ENCODE results near the gene PANK2.

Gene PANK2

GRCh38 chr20:3922983-3923339 lies 33.8 kb downstream of the PANK2 start:
- POLR2A ChIA-PET: interaction anchor here (0.6 kb wide), 1 partner anchor 20 kb away, joined by 3 read pairs; no protein-coding TSS in a partner anchor

DNA sequence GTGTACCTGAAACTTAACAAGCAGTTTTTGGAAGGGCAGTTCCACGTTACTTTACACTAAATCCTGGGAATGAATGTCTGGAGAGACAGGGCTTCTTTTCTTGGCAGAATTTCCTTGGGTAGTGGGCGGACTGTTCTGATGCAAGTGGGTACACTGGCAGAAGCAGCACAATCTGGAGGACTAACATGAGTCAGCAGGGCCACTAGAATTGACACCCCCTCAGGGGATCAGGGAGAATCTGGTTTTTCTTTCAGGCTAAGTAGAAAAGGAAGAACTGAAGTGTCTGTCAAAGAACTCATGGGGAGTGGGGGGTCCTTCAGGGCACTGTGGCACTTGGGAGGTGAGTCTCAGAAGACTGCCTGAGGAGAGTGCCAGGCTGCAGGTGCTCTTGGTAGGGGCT lies 34.6 kb downstream of the PANK2 start:
- TF ChIP-seq ZNF384 (IDR thresholded peaks at IDR 0.05) (no peak), HDGF (IDR thresholded peaks at IDR 0.05; ENCODE audit: borderline replicate concordance) (no peak), FOXM1 (IDR thresholded peaks at IDR 0.05; ENCODE audit: borderline replicate concordance) (no peak), TARDBP (IDR thresholded peaks at IDR 0.05) (no peak), BHLHE40 (IDR thresholded peaks at IDR 0.05; ENCODE audit: borderline replicate concordance) (no peak), L3MBTL2 (conservative IDR thresholded peaks at IDR 0.05) (no peak), ARNT (IDR thresholded peaks at IDR 0.05) (no peak), FOXK2 (IDR thresholded peaks at IDR 0.05) (no peak), SUZ12 (IDR thresholded peaks at IDR 0.05) (no peak)
- TF ChIP-seq, protein P1, sequence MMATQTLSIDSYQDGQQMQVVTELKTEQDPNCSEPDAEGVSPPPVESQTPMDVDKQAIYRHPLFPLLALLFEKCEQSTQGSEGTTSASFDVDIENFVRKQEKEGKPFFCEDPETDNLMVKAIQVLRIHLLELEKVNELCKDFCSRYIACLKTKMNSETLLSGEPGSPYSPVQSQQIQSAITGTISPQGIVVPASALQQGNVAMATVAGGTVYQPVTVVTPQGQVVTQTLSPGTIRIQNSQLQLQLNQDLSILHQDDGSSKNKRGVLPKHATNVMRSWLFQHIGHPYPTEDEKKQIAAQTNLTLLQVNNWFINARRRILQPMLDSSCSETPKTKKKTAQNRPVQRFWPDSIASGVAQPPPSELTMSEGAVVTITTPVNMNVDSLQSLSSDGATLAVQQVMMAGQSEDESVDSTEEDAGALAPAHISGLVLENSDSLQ (IDR thresholded peaks at IDR 0.05): no peak
- no peak for DNase-seq (ENCODE audit: extremely low spot score)
- ChIA-PET CTCF (no interaction called here), POLR2A (no interaction called here)

More at GRCh38 chr20:3922983-3923339, 33.8 kb downstream of the PANK2 start:
- TF ChIP-seq FOXK2 (IDR thresholded peaks at IDR 0.05) (no peak), LEF1 (IDR thresholded peaks at IDR 0.05; ENCODE audit: borderline replicate concordance) (no peak), ARNT (IDR thresholded peaks at IDR 0.05) (no peak), ELF4 (IDR thresholded peaks at IDR 0.05) (no peak), SP1 (IDR thresholded peaks at IDR 0.05) (no peak), BHLHE40 (IDR thresholded peaks at IDR 0.05; ENCODE audit: borderline replicate concordance) (no peak), TARDBP (IDR thresholded peaks at IDR 0.05) (no peak)
- CTCF ChIA-PET: no interaction called here
- DNase-seq (ENCODE audit: extremely low spot score): no peak

- CTCF ChIA-PET: no interaction called here
- no peak for TF ChIP-seq FOXK2 (IDR thresholded peaks at IDR 0.05)
- no peak for TF ChIP-seq ELF4 (IDR thresholded peaks at IDR 0.05)
- no peak for TF ChIP-seq SUZ12 (IDR thresholded peaks at IDR 0.05)
- TF ChIP-seq ARNT (IDR thresholded peaks at IDR 0.05): no peak
- no peak for TF ChIP-seq SP1 (IDR thresholded peaks at IDR 0.05)
- no peak for TF ChIP-seq HDGF (IDR thresholded peaks at IDR 0.05; ENCODE audit: borderline replicate concordance)
- no peak for TF ChIP-seq TARDBP (IDR thresholded peaks at IDR 0.05)
- TF ChIP-seq L3MBTL2 (conservative IDR thresholded peaks at IDR 0.05): no peak
- no peak for TF ChIP-seq BHLHE40 (IDR thresholded peaks at IDR 0.05; ENCODE audit: borderline replicate concordance)
- TF ChIP-seq NFRKB (IDR thresholded peaks at IDR 0.05): no peak
- no peak for TF ChIP-seq FOXM1 (IDR thresholded peaks at IDR 0.05; ENCODE audit: borderline replicate concordance)
- TF ChIP-seq, protein P1 (IDR thresholded peaks at IDR 0.05): no peak
- no peak for TF ChIP-seq LEF1 (IDR thresholded peaks at IDR 0.05; ENCODE audit: borderline replicate concordance)
- no peak for TF ChIP-seq FOXA1 (IDR thresholded peaks at IDR 0.05)
- no peak for TF ChIP-seq ZNF384 (IDR thresholded peaks at IDR 0.05)
- no peak for TF ChIP-seq CTBP1 (IDR thresholded peaks at IDR 0.05; ENCODE audit: borderline replicate concordance)
- POLR2A ChIA-PET: no interaction called here
- DNase-seq (ENCODE audit: extremely low spot score): no peak
These were observed 35.3 kb downstream of the PANK2 start for GRCh38 chr20:3924304-3925112.

- ChIA-PET POLR2A (no interaction called here), CTCF (interaction anchor here (0.6 kb wide), 1 partner anchor 147 kb away, joined by 3 read pairs; no protein-coding TSS in a partner anchor)
- TF ChIP-seq TARDBP (IDR thresholded peaks at IDR 0.05) (no peak), NFRKB (IDR thresholded peaks at IDR 0.05) (no peak), SUZ12 (IDR thresholded peaks at IDR 0.05) (no peak), FOXM1 (IDR thresholded peaks at IDR 0.05; ENCODE audit: borderline replicate concordance) (no peak), FOXA1 (IDR thresholded peaks at IDR 0.05) (no peak), L3MBTL2 (conservative IDR thresholded peaks at IDR 0.05) (no peak), CTBP1 (IDR thresholded peaks at IDR 0.05; ENCODE audit: borderline replicate concordance) (no peak), HDGF (IDR thresholded peaks at IDR 0.05; ENCODE audit: borderline replicate concordance) (no peak), SP1 (IDR thresholded peaks at IDR 0.05) (no peak), BHLHE40 (IDR thresholded peaks at IDR 0.05; ENCODE audit: borderline replicate concordance) (no peak), FOXK2 (IDR thresholded peaks at IDR 0.05) (no peak), ZNF384 (IDR thresholded peaks at IDR 0.05) (no peak)
- DNase-seq (ENCODE audit: extremely low spot score): no peak
These were observed 36.0 kb downstream of the PANK2 start for GRCh38 chr20:3925113-3925695.

GRCh38 chr20:3925899-3926638 lies 36.9 kb downstream of the PANK2 start:
- ChIA-PET CTCF (no interaction called here), POLR2A (interaction anchor here (1.0 kb wide), 1 partner anchor 10 kb away, joined by 4 read pairs; no protein-coding TSS in a partner anchor)
- DNase-seq (ENCODE audit: extremely low spot score): no peak
- no peak for TF ChIP-seq NFRKB (IDR thresholded peaks at IDR 0.05)
- no peak for TF ChIP-seq FOXA1 (IDR thresholded peaks at IDR 0.05)
- TF ChIP-seq SP1 (IDR thresholded peaks at IDR 0.05): no peak
- TF ChIP-seq CTBP1 (IDR thresholded peaks at IDR 0.05; ENCODE audit: borderline replicate concordance): no peak
- TF ChIP-seq L3MBTL2 (conservative IDR thresholded peaks at IDR 0.05): no peak
- no peak for TF ChIP-seq ARNT (IDR thresholded peaks at IDR 0.05)
- no peak for TF ChIP-seq FOXM1 (IDR thresholded peaks at IDR 0.05; ENCODE audit: borderline replicate concordance)
- no peak for TF ChIP-seq TARDBP (IDR thresholded peaks at IDR 0.05)
- TF ChIP-seq HDGF (IDR thresholded peaks at IDR 0.05; ENCODE audit: borderline replicate concordance): no peak
- TF ChIP-seq SUZ12 (IDR thresholded peaks at IDR 0.05): no peak
- TF ChIP-seq ELF4 (IDR thresholded peaks at IDR 0.05): no peak
- TF ChIP-seq FOXK2 (IDR thresholded peaks at IDR 0.05): no peak
- TF ChIP-seq ZNF384 (IDR thresholded peaks at IDR 0.05): no peak
- no peak for TF ChIP-seq LEF1 (IDR thresholded peaks at IDR 0.05; ENCODE audit: borderline replicate concordance)
- TF ChIP-seq, protein P1 (IDR thresholded peaks at IDR 0.05): no peak
- TF ChIP-seq BHLHE40 (IDR thresholded peaks at IDR 0.05; ENCODE audit: borderline replicate concordance): no peak

Data from HEK293T (cell line).